HEK293 (cell line): Measurements from ENCODE around the gene COL9A3.

ENCODE experiments used
- EGR2 ChIP-seq: fragments of 450-650 bp; formaldehyde crosslinking; IDR thresholded peaks from 2 replicates; pipeline ENCODE4 v1.5.1; 2016; ENCODE audit warnings: low read depth, missing biosample characterization, missing genetic modification characterization
- GLI4 ChIP-seq: fragments of 450-650 bp; formaldehyde crosslinking; IDR thresholded peaks from 2 replicates; pipeline ENCODE4 v1.5.1; 2016; ENCODE audit warnings: missing biosample characterization, missing genetic modification characterization
- GLIS2 ChIP-seq: fragments of 450-650 bp; formaldehyde crosslinking; IDR thresholded peaks from 2 replicates; pipeline ENCODE4 v1.5.1; 2016; ENCODE audit warnings: missing biosample characterization, missing genetic modification characterization
- MYNN ChIP-seq: fragments of 450-650 bp; formaldehyde crosslinking; IDR thresholded peaks from 2 replicates; pipeline ENCODE4 v1.5.1; 2016; ENCODE audit warnings: missing biosample characterization, missing genetic modification characterization, borderline replicate concordance
- SP3 ChIP-seq: fragments of 450-650 bp; formaldehyde crosslinking; IDR thresholded peaks from 2 replicates; pipeline ENCODE4 v1.5.1; 2016; ENCODE audit warnings: missing biosample characterization, missing genetic modification characterization
- YY1 ChIP-seq: fragments of 450-650 bp; formaldehyde crosslinking; IDR thresholded peaks from 2 replicates; pipeline ENCODE4 v1.5.1; 2018; ENCODE audit warnings: missing biosample characterization, missing genetic modification characterization
- ZBTB17 ChIP-seq: fragments of 450-650 bp; formaldehyde crosslinking; IDR thresholded peaks from 2 replicates; pipeline ENCODE4 v1.5.1; 2016; ENCODE audit warnings: missing biosample characterization, missing genetic modification characterization
- ZFHX2 ChIP-seq: fragments of 450-650 bp; formaldehyde crosslinking; conservative IDR thresholded peaks from 2 replicates; pipeline ENCODE4 v1.5.1; 2016; ENCODE audit warnings: missing biosample characterization, missing genetic modification characterization
- ZFP69B ChIP-seq: fragments of 450-650 bp; formaldehyde crosslinking; IDR thresholded peaks from 2 replicates; pipeline ENCODE4 v1.5.1; 2016; ENCODE audit warnings: missing biosample characterization, missing genetic modification characterization
- ZIC2 ChIP-seq: fragments of 450-650 bp; formaldehyde crosslinking; IDR thresholded peaks from 2 replicates; pipeline ENCODE4 v1.5.1; 2016; ENCODE audit warnings: missing biosample characterization, missing genetic modification characterization
- ZNF169 ChIP-seq: fragments of 450-650 bp; formaldehyde crosslinking; IDR thresholded peaks from 2 replicates; pipeline ENCODE4 v1.5.1; 2016; ENCODE audit warnings: missing biosample characterization, missing genetic modification characterization
- ZNF311 ChIP-seq: fragments of 450-650 bp; formaldehyde crosslinking; IDR thresholded peaks from 2 replicates; pipeline ENCODE4 v1.5.1; 2017; ENCODE audit warnings: missing biosample characterization, missing genetic modification characterization, borderline replicate concordance
- ZNF529 ChIP-seq: fragments of 450-650 bp; formaldehyde crosslinking; IDR thresholded peaks from 2 replicates; pipeline ENCODE4 v1.5.1; 2017; ENCODE audit warnings: missing genetic modification characterization, missing biosample characterization; ENCODE audit not compliant: insufficient replicate concordance
- ZNF610 ChIP-seq: fragments of 450-650 bp; formaldehyde crosslinking; IDR thresholded peaks from 2 replicates; pipeline ENCODE4 v1.5.1; 2016; ENCODE audit warnings: missing biosample characterization, missing genetic modification characterization, borderline replicate concordance
- ZNF664 ChIP-seq: fragments of 450-650 bp; formaldehyde crosslinking; IDR thresholded peaks from 2 replicates; pipeline ENCODE4 v1.5.1; 2016; ENCODE audit warnings: missing biosample characterization, missing genetic modification characterization
- ZNF76 ChIP-seq: fragments of 450-650 bp; formaldehyde crosslinking; IDR thresholded peaks from 2 replicates; pipeline ENCODE4; 2016; ENCODE audit warnings: low read depth, missing biosample characterization, missing genetic modification characterization, borderline replicate concordance
- ZNF768 ChIP-seq: fragments of 450-650 bp; formaldehyde crosslinking; IDR thresholded peaks from 2 replicates; pipeline ENCODE4 v1.5.1; 2018; ENCODE audit warnings: missing biosample characterization, mild to moderate bottlenecking, missing genetic modification characterization
- ZNF837 ChIP-seq: fragments of 450-650 bp; formaldehyde crosslinking; IDR thresholded peaks from 2 replicates; pipeline ENCODE4 v1.5.1; 2016; ENCODE audit warnings: missing biosample characterization, missing genetic modification characterization
- TF ChIP-seq, protein P1 (sequence below): fragments of 450-650 bp; formaldehyde crosslinking; IDR thresholded peaks from 2 replicates; pipeline ENCODE4 v1.5.1; 2016; ENCODE audit warnings: missing biosample characterization, missing genetic modification characterization, low read depth
- TF ChIP-seq, protein P2 (sequence below): fragments of 450-650 bp; formaldehyde crosslinking; conservative IDR thresholded peaks from 2 replicates; pipeline ENCODE4 v1.5.1; 2016; ENCODE audit warnings: low read depth, missing biosample characterization, missing genetic modification characterization
- TF ChIP-seq, protein P3 (sequence below): sonication (generic); formaldehyde crosslinking; IDR thresholded peaks from 2 replicates; pipeline ENCODE4 v1.8.1; 2022; ENCODE audit warnings: mild to moderate bottlenecking, moderate library complexity, missing genetic modification reagents
- TF ChIP-seq, protein P4 (sequence below): fragments of 450-650 bp; formaldehyde crosslinking; IDR thresholded peaks from 2 replicates; pipeline ENCODE4 v1.5.1; 2016; ENCODE audit warnings: missing biosample characterization, missing genetic modification characterization
- TF ChIP-seq, protein P5 (sequence below): fragments of 450-650 bp; formaldehyde crosslinking; IDR thresholded peaks from 2 replicates; pipeline ENCODE4 v1.5.1; 2016; ENCODE audit warnings: missing biosample characterization, missing genetic modification characterization, borderline replicate concordance
- TF ChIP-seq, protein P6 (sequence below): fragments of 450-650 bp; formaldehyde crosslinking; IDR thresholded peaks from 2 replicates; pipeline ENCODE4 v1.5.1; 2016; ENCODE audit warnings: missing biosample characterization, missing genetic modification characterization, borderline replicate concordance

COL9A3 gene

DNA sequence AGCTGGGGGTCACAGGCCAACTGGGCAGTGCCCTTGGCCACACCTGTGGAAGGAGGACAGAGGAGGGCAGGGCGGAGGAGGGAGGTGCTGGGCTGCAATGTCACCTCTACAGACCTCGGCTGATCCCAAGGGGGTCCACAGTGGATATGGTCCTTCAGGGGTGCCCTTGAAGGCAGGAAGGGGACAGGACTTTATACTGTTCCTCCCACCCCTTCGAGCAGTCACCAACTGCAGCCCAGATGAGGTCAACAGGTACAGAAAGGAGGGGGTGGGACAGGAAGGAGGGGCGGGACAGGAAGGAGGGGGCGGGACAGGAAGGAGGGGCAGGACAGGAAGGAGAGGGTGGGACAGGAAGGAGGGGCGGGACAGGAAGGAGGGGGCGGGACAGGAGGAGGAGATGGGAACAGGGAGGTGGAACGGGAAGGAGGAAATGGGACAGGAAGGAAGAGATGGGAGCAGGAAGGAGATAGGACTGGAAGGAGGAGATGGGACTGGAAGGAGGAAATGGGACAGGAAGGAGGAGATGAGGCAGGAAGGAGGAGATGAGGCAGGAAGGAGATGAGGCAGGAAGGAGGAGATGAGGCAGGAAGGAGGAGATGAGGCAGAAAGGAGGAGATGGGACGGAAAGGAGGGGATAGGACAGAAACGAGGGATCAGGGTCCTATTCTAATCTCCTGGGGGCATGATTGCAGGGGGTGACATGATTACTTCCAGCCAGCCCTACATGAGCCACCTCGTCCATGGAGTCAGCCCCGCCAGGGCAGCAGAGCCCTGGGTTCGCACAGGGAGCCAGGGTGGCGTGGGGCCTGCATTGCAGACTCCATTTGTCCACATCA, 39.9 kb upstream of the COL9A3 start (continued):
- TF ChIP-seq, protein P1, sequence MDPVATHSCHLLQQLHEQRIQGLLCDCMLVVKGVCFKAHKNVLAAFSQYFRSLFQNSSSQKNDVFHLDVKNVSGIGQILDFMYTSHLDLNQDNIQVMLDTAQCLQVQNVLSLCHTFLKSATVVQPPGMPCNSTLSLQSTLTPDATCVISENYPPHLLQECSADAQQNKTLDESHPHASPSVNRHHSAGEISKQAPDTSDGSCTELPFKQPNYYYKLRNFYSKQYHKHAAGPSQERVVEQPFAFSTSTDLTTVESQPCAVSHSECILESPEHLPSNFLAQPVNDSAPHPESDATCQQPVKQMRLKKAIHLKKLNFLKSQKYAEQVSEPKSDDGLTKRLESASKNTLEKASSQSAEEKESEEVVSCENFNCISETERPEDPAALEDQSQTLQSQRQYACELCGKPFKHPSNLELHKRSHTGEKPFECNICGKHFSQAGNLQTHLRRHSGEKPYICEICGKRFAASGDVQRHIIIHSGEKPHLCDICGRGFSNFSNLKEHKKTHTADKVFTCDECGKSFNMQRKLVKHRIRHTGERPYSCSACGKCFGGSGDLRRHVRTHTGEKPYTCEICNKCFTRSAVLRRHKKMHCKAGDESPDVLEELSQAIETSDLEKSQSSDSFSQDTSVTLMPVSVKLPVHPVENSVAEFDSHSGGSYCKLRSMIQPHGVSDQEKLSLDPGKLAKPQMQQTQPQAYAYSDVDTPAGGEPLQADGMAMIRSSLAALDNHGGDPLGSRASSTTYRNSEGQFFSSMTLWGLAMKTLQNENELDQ (tag by site-specific recombination) = no peak
- TF ChIP-seq EGR2 (tag by site-specific recombination) (peak; percentile 65), ZNF664 (tag by site-specific recombination) (no peak), ZFHX2 (tag by site-specific recombination) (peak; percentile 60), ZFP69B (tag by site-specific recombination) (peak; percentile 52; the same call in 1 of the 2 replicates), ZNF529 (tag by site-specific recombination) (no peak), MYNN (no peak), ZNF837 (tag by site-specific recombination) (no peak), ZBTB17 (tag by site-specific recombination) (no peak; the same call in 1 of the 2 replicates), YY1 (tag by site-specific recombination) (no peak), ZNF311 (tag by site-specific recombination) (no peak), ZNF610 (tag by site-specific recombination) (no peak), SP3 (tag by site-specific recombination) (peak; percentile 94), ZNF169 (tag by site-specific recombination) (no peak), ZNF76 (tag by site-specific recombination) (peak; percentile 34; the same call in 1 of the 2 replicates), ZIC2 (tag by site-specific recombination) (no peak), GLIS2 (peak; percentile 7; the same call in 1 of the 2 replicates), GLI4 (no peak), ZNF768 (no peak; the same call in 1 of the 2 replicates)
- TF ChIP-seq, protein P2, sequence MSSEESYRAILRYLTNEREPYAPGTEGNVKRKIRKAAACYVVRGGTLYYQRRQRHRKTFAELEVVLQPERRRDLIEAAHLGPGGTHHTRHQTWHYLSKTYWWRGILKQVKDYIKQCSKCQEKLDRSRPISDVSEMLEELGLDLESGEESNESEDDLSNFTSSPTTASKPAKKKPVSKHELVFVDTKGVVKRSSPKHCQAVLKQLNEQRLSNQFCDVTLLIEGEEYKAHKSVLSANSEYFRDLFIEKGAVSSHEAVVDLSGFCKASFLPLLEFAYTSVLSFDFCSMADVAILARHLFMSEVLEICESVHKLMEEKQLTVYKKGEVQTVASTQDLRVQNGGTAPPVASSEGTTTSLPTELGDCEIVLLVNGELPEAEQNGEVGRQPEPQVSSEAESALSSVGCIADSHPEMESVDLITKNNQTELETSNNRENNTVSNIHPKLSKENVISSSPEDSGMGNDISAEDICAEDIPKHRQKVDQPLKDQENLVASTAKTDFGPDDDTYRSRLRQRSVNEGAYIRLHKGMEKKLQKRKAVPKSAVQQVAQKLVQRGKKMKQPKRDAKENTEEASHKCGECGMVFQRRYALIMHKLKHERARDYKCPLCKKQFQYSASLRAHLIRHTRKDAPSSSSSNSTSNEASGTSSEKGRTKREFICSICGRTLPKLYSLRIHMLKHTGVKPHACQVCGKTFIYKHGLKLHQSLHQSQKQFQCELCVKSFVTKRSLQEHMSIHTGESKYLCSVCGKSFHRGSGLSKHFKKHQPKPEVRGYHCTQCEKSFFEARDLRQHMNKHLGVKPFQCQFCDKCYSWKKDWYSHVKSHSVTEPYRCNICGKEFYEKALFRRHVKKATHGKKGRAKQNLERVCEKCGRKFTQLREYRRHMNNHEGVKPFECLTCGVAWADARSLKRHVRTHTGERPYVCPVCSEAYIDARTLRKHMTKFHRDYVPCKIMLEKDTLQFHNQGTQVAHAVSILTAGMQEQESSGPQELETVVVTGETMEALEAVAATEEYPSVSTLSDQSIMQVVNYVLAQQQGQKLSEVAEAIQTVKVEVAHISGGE = peak; percentile 93
- TF ChIP-seq, protein P3, sequence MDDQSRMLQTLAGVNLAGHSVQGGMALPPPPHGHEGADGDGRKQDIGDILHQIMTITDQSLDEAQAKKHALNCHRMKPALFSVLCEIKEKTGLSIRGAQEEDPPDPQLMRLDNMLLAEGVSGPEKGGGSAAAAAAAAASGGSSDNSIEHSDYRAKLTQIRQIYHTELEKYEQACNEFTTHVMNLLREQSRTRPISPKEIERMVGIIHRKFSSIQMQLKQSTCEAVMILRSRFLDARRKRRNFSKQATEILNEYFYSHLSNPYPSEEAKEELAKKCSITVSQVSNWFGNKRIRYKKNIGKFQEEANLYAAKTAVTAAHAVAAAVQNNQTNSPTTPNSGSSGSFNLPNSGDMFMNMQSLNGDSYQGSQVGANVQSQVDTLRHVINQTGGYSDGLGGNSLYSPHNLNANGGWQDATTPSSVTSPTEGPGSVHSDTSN (CRISPR knock-in tag) = no peak
- TF ChIP-seq, protein P4, sequence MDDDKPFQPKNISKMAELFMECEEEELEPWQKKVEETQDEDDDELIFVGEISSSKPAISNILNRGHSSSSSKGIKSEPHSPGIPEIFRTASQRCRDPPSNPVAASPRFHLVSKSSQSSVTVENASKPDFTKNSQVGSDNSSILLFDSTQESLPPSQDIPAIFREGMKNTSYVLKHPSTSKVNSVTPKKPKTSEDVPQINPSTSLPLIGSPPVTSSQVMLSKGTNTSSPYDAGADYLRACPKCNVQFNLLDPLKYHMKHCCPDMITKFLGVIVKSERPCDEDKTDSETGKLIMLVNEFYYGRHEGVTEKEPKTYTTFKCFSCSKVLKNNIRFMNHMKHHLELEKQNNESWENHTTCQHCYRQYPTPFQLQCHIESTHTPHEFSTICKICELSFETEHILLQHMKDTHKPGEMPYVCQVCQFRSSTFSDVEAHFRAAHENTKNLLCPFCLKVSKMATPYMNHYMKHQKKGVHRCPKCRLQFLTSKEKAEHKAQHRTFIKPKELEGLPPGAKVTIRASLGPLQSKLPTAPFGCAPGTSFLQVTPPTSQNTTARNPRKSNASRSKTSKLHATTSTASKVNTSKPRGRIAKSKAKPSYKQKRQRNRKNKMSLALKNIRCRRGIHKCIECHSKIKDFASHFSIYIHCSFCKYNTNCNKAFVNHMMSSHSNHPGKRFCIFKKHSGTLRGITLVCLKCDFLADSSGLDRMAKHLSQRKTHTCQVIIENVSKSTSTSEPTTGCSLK (tag by site-specific recombination) = no peak
- TF ChIP-seq, protein P5, sequence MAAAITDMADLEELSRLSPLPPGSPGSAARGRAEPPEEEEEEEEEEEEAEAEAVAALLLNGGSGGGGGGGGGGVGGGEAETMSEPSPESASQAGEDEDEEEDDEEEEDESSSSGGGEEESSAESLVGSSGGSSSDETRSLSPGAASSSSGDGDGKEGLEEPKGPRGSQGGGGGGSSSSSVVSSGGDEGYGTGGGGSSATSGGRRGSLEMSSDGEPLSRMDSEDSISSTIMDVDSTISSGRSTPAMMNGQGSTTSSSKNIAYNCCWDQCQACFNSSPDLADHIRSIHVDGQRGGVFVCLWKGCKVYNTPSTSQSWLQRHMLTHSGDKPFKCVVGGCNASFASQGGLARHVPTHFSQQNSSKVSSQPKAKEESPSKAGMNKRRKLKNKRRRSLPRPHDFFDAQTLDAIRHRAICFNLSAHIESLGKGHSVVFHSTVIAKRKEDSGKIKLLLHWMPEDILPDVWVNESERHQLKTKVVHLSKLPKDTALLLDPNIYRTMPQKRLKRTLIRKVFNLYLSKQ (tag by site-specific recombination) = peak; percentile 75; the same call in 1 of the 2 replicates
- TF ChIP-seq, protein P6, sequence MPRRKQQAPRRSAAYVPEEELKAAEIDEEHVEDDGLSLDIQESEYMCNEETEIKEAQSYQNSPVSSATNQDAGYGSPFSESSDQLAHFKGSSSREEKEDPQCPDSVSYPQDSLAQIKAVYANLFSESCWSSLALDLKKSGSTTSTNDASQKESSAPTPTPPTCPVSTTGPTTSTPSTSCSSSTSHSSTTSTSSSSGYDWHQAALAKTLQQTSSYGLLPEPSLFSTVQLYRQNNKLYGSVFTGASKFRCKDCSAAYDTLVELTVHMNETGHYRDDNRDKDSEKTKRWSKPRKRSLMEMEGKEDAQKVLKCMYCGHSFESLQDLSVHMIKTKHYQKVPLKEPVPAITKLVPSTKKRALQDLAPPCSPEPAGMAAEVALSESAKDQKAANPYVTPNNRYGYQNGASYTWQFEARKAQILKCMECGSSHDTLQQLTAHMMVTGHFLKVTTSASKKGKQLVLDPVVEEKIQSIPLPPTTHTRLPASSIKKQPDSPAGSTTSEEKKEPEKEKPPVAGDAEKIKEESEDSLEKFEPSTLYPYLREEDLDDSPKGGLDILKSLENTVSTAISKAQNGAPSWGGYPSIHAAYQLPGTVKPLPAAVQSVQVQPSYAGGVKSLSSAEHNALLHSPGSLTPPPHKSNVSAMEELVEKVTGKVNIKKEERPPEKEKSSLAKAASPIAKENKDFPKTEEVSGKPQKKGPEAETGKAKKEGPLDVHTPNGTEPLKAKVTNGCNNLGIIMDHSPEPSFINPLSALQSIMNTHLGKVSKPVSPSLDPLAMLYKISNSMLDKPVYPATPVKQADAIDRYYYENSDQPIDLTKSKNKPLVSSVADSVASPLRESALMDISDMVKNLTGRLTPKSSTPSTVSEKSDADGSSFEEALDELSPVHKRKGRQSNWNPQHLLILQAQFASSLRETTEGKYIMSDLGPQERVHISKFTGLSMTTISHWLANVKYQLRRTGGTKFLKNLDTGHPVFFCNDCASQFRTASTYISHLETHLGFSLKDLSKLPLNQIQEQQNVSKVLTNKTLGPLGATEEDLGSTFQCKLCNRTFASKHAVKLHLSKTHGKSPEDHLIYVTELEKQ (tag by site-specific recombination) = no peak
